Effector memory CD4-positive, alpha-beta T cell (primary cell): ENCODE data around the gene RAD51B.

Experiments
- DNase-seq, 3 donors: peaks; one replicate each; pipeline ENCODE4 v3.0.0-alpha.2; 2020
- H3K27ac ChIP-seq: 2 replicates; pipeline ENCODE4 v1.7.0; 2013; ENCODE audit warnings: mild to moderate bottlenecking, low read length, moderate library complexity; ENCODE audit not compliant: insufficient read depth, poor library complexity, severe bottlenecking
- H3K27me3 ChIP-seq: replicated peaks from 2 replicates; pipeline ENCODE4 v1.7.0; 2013; ENCODE audit warnings: mild to moderate bottlenecking, low read length; ENCODE audit not compliant: insufficient read depth, control insufficient read depth, poor library complexity, severe bottlenecking
- H3K36me3 ChIP-seq: 2 replicates; pipeline ENCODE4 v1.7.0; 2013; ENCODE audit warnings: mild to moderate bottlenecking, low read length, moderate library complexity; ENCODE audit not compliant: control insufficient read depth, insufficient read depth
- H3K4me1 ChIP-seq: 2 replicates; pipeline ENCODE4 v1.7.0; 2013; ENCODE audit warnings: low read length, mild to moderate bottlenecking; ENCODE audit not compliant: control insufficient read depth, insufficient read depth, poor library complexity, severe bottlenecking
- H3K4me3 ChIP-seq: 2 replicates; pipeline ENCODE4 v1.7.0; 2013; ENCODE audit warnings: low read length, low read depth, mild to moderate bottlenecking; ENCODE audit not compliant: insufficient read depth, poor library complexity, severe bottlenecking
- H3K9me3 ChIP-seq: 2 replicates; pipeline ENCODE4 v1.7.0; 2013; ENCODE audit warnings: mild to moderate bottlenecking, low read length, moderate library complexity; ENCODE audit not compliant: control insufficient read depth

RAD51B gene

GRCh38 chr14:68573126-68573525, 753.5 kb downstream of the RAD51B start:
- H3K27me3 ChIP-seq: no peaks in the 10 kb centered on the region
- H3K4me3 ChIP-seq: no peak overlapping the region
- H3K27ac ChIP-seq: no peak overlapping the region
- no peaks in the 10 kb centered on the region for H3K36me3 ChIP-seq
- H3K9me3 ChIP-seq: no peaks in the 10 kb centered on the region
- H3K4me1 ChIP-seq: no peaks in the 10 kb centered on the region
- no peak for DNase-seq

GRCh38 chr14:68573722-68574121, 754.1 kb downstream of the RAD51B start:
- no peaks in the 10 kb centered on the region for H3K36me3 ChIP-seq
- no peak overlapping the region for H3K27ac ChIP-seq
- no peaks in the 10 kb centered on the region for H3K4me1 ChIP-seq
- H3K9me3 ChIP-seq: no peaks in the 10 kb centered on the region
- no peak for DNase-seq
- H3K27me3 ChIP-seq: no peaks in the 10 kb centered on the region
- no peak overlapping the region for H3K4me3 ChIP-seq

DNA sequence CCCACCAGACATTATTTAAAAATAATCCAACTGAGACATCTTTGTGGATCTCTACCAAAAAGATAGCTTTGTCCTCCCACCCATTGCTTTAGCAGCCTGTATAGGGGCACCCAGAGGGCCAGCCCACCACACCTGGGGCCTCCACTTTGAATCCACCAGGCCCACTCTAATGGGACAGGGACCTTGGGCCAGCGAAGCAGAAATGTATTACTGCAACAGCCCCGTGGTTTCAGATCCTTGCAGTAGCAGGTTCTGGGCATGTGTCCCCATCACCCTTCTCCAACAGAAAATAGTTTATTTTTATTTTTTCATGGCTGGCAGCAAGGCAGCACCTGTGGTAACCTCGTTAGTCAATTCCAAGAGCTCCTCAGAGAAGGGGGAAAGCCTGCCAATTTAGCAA, 754.9 kb downstream of the RAD51B start:
- Histone ChIP-seq H3K36me3 (no peaks in the 10 kb centered on the region), H3K4me1 (no peaks in the 10 kb centered on the region), H3K27ac (no peak overlapping the region), H3K27me3 (no peaks in the 10 kb centered on the region), H3K9me3 (no peaks in the 10 kb centered on the region), H3K4me3 (no peak overlapping the region)
- no peak for DNase-seq

DNA sequence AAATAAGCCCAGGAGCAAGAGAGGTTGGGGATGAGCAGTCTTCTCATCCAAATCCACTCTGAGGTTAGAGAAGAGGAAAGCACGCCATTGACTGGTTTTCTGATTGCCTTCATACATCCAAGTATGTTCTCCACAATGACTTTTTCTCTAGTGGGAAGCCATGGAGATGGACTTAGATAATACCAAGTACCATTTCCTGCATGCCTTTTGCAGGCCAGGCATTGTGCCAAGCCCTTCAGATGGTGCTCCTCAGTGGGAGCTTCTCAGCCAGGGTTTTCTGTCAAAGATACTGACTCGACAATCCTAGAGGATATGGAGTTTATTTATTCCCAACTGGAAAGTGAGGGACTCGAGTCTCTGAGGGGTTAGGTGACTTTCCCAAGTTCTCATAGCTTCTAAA, 755.3 kb downstream of the RAD51B start:
- no peaks in the 10 kb centered on the region for H3K36me3 ChIP-seq
- H3K9me3 ChIP-seq: no peaks in the 10 kb centered on the region
- no peak overlapping the region for H3K27ac ChIP-seq
- no peak overlapping the region for H3K4me3 ChIP-seq
- no peaks in the 10 kb centered on the region for H3K27me3 ChIP-seq
- no peak for DNase-seq
- H3K4me1 ChIP-seq: no peaks in the 10 kb centered on the region

DNA sequence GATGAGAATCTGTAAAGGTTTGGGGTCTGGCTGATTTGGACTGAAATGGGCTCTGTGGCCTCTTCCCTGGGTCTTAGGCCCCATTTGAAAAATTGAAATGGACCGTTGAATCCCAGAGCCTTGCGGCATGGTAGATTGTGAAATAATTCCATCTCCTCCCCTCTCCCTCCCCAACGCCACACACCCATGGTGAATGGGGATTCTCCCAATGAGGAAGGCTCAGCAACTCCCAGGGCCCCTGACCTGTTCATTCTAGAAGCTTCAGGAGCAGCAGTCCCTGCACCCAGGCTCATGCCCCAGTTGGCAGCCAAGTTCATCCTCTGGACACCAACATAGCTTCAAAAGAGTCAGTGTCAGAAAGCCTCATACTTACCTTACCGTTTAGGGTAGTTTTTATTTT, 755.8 kb downstream of the RAD51B start:
- Histone ChIP-seq H3K36me3 (no peaks in the 10 kb centered on the region), H3K9me3 (no peaks in the 10 kb centered on the region), H3K4me1 (no peaks in the 10 kb centered on the region), H3K4me3 (no peak overlapping the region), H3K27ac (no peak overlapping the region), H3K27me3 (no peaks in the 10 kb centered on the region)
- no peak for DNase-seq

DNA sequence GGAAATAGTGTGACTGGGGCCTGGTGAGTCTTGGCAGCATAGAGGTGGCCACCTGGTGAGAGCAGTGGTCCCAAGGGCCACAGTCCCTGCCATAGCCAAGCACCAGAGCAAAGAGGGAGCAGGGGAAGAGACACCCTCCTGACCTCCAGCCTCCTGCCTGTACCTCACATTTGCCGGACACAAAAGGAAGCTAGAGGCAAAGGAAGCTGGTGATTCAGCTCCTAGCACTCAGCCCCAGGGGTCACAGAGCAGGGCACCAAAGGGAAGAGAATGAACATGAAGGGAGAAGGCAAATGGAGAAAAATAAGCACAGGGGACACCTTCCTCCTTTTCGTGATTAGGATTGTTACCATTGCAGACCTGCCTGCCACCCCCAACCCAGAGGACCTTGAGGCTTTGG, 756.5 kb downstream of the RAD51B start:
- Histone ChIP-seq H3K4me1 (no peaks in the 10 kb centered on the region), H3K4me3 (no peak overlapping the region), H3K9me3 (no peaks in the 10 kb centered on the region), H3K36me3 (no peaks in the 10 kb centered on the region), H3K27ac (no peak overlapping the region), H3K27me3 (no peaks in the 10 kb centered on the region)
- DNase-seq: no peak

DNA sequence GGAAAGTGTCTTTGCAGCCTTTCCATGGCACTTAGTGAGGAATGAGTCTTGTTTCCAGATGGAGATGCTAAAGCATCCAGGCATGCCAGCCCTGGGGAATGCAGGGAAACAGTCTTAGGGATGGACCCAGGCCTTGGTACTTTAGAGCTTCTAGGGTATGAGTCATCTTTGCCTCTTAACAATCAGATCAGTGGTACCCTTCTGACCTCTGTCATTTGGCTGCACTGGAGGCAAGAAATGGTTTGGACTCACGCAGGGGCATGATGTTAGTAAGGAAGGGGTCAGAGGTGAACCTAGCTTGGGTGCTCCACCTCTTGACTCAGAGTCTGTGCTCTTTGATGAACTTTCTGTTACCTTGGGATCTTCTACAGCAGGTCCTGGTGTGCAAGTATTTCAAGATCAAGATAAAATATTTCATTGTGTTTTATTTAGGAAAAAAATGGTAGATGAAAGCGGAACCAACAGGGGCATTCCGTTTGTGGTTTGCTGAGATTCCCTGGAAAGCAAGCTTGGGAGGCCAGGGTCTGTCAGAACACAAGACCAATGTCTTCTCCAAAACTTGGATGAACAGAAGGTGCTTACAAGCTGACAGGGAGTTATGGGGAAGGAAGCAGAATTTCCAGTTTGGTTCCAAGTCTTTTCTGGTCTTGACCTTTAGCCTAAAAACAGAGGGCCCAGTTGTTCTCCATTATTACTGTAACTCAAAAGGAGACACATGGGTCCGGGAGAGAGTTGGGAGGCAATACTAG, 757.1 kb downstream of the RAD51B start:
- Histone ChIP-seq H3K4me1 (no peaks in the 10 kb centered on the region), H3K27me3 (no peaks in the 10 kb centered on the region), H3K4me3 (no peak overlapping the region), H3K9me3 (no peaks in the 10 kb centered on the region), H3K27ac (no peak overlapping the region), H3K36me3 (no peaks in the 10 kb centered on the region)
- DNase-seq: no peak

DNA sequence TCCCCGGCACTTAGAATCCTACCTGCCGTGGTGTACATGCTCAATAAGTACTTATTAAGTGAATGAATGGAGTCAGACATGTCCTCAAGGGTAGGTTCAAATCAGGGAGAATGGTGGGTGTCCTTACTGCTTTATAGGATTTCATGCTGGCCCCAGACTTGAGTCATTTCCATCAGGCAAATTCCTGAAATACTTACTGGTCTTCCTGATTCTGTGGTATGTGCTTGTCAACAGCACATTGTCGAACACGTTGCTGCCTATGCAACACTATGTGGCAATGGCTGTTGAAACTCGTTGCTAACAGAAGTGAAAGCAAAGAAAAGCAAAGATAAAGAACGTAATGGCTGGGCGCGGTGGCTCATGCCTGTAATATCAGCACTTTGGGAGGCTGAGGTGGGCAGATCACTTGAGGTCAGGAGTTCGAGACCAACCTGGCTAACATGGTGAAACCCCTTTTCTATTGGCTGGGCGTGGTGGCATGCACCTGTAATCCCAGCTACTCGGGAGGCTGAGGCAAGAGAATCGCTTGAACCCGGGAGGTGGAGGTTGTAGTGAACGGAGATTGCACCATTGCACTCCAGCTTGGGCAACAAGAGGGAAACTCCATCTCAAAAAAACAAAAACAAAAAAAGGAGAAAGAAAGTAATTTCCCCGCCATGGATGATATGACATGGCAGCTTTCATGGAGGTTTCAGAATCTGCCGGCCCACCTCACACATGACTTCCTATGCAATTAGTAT, 758.4 kb downstream of the RAD51B start:
- Histone ChIP-seq H3K27me3 (no peaks in the 10 kb centered on the region), H3K27ac (no peak overlapping the region), H3K36me3 (no peaks in the 10 kb centered on the region), H3K9me3 (no peaks in the 10 kb centered on the region), H3K4me3 (no peak overlapping the region), H3K4me1 (no peaks in the 10 kb centered on the region)
- DNase-seq: no peak

- Histone ChIP-seq H3K4me3 (no peak overlapping the region), H3K27ac (no peak overlapping the region), H3K4me1 (no peaks in the 10 kb centered on the region), H3K36me3 (no peaks in the 10 kb centered on the region), H3K9me3 (no peaks in the 10 kb centered on the region), H3K27me3 (no peaks in the 10 kb centered on the region)
- no peak for DNase-seq
Observed at GRCh38 chr14:68578597-68578996, 759.0 kb downstream of the RAD51B start.

- H3K9me3 ChIP-seq: no peaks in the 10 kb centered on the region
- no peak for DNase-seq
- H3K4me3 ChIP-seq: no peak overlapping the region
- no peaks in the 10 kb centered on the region for H3K27me3 ChIP-seq
- H3K4me1 ChIP-seq: no peaks in the 10 kb centered on the region
- no peak overlapping the region for H3K27ac ChIP-seq
- H3K36me3 ChIP-seq: no peaks in the 10 kb centered on the region
Observed at GRCh38 chr14:68580096-68580645, 760.6 kb downstream of the RAD51B start.
